Loucy (cell line): ENCODE results near the gene RCE1.

ENCODE experiments used
- H2AFZ ChIP-seq: fragments of 200-600 bp; sonication (generic); 2 replicates; pipeline ENCODE4 v1.6.0; 2016; ENCODE audit warnings: antibody characterized with exemption, mild to moderate bottlenecking, low read length, moderate library complexity
- H3F3A ChIP-seq: fragments of 200-600 bp; 2 replicates; pipeline ENCODE4 v1.6.0; 2016; ENCODE audit warnings: antibody characterized with exemption, low read depth, mild to moderate bottlenecking
- H3K27me3 ChIP-seq: fragments of 200-600 bp; sonication (generic); 2 replicates; pipeline ENCODE4 v1.6.1; 2014; ENCODE audit warnings: low read length, mild to moderate bottlenecking; ENCODE audit not compliant: insufficient read depth, poor library complexity, severe bottlenecking
- H3K36me3 ChIP-seq: fragments of 200-600 bp; sonication (generic); 2 replicates; pipeline ENCODE4 v1.6.1; 2016; ENCODE audit warnings: low read length; ENCODE audit not compliant: insufficient read depth
- H3K4me1 ChIP-seq: fragments of 200-600 bp; sonication (generic); 2 replicates; pipeline ENCODE4 v1.5.1; 2014; ENCODE audit warnings: low read length, mild to moderate bottlenecking; ENCODE audit not compliant: insufficient read depth, poor library complexity, severe bottlenecking
- H3K4me2 ChIP-seq: fragments of 200-600 bp; sonication (generic); 2 replicates; pipeline ENCODE4 v1.6.0; 2014; ENCODE audit warnings: antibody characterized with exemption, low read length, low read depth, mild to moderate bottlenecking; ENCODE audit not compliant: poor library complexity, severe bottlenecking
- H3K4me3 ChIP-seq: fragments of 200-600 bp; sonication (generic); 2 replicates; pipeline ENCODE4 v1.5.1; 2014; ENCODE audit warnings: low read length, mild to moderate bottlenecking, mixed read lengths; ENCODE audit not compliant: poor library complexity, severe bottlenecking
- H3K79me2 ChIP-seq: fragments of 200-600 bp; sonication (generic); 2 replicates; pipeline ENCODE4 v1.6.1; 2014; ENCODE audit warnings: low read length; ENCODE audit not compliant: insufficient read depth
- H3K9ac ChIP-seq: fragments of 200-600 bp; sonication (generic); 2 replicates; pipeline ENCODE4 v1.6.0; 2014; ENCODE audit warnings: mild to moderate bottlenecking, low read depth, low read length, moderate library complexity; ENCODE audit not compliant: poor library complexity, severe bottlenecking
- H3K9me2 ChIP-seq: fragments of 200-600 bp; sonication (generic); replicated peaks from 2 replicates; pipeline ENCODE4 v1.6.1; 2016; ENCODE audit warnings: low read depth, low read length, mixed read lengths
- H3K9me3 ChIP-seq: fragments of 200-600 bp; sonication (generic); 2 replicates; pipeline ENCODE4 v1.6.1; 2014; ENCODE audit warnings: mild to moderate bottlenecking, antibody characterized with exemption, low read length, low read depth; ENCODE audit not compliant: insufficient read depth
- H4K20me1 ChIP-seq: fragments of 200-600 bp; sonication (generic); 2 replicates; pipeline ENCODE4 v1.6.0; 2014; ENCODE audit warnings: antibody characterized with exemption, low read length, mild to moderate bottlenecking; ENCODE audit not compliant: insufficient read depth, poor library complexity, severe bottlenecking
- CTCF ChIP-seq: fragments of 200-600 bp; sonication (generic); conservative IDR thresholded peaks from 2 replicates; pipeline ENCODE4 v1.5.1; 2014; ENCODE audit warnings: mild to moderate bottlenecking, antibody characterized with exemption, low read length
- EZH2phosphoT487 ChIP-seq: fragments of 200-600 bp; IDR thresholded peaks from 2 replicates; pipeline ENCODE4 v1.6.1; 2018; ENCODE audit warnings: antibody characterized with exemption, mild to moderate bottlenecking, moderate library complexity, borderline replicate concordance

RCE1 gene

GRCh38 chr11:66883016-66883965 is 40.0 kb downstream of the RCE1 start:
- H3K9me3 ChIP-seq: no peaks in the 10 kb centered on the region
- H3K9me2 ChIP-seq: no peaks in the 10 kb centered on the region
- H4K20me1 ChIP-seq: no peaks in the 10 kb centered on the region
- H3K4me1 ChIP-seq: peaks cover 24% of the 10 kb centered on the region
- H2AFZ ChIP-seq: peak overlapping the region; percentile 46; the same call in 1 of the 2 replicates
- H3K9ac ChIP-seq: no peak overlapping the region
- no peak overlapping the region for H3K4me3 ChIP-seq
- no peak for TF ChIP-seq EZH2phosphoT487
- TF ChIP-seq CTCF: peak; percentile 77
- no peaks in the 10 kb centered on the region for H3K27me3 ChIP-seq
- no peaks in the 10 kb centered on the region for H3K79me2 ChIP-seq
- 0 out of 2 replicates have a peak, but pooled peaks cover 3% of the 10 kb centered on the region for H3F3A ChIP-seq
- H3K36me3 ChIP-seq: no peaks in the 10 kb centered on the region
- no peak overlapping the region for H3K4me2 ChIP-seq

GRCh38 chr11:66884443-66884842 is 41.2 kb downstream of the RCE1 start:
- Histone ChIP-seq H3K4me3 (no peak overlapping the region), H3K9me3 (no peaks in the 10 kb centered on the region), H3K27me3 (no peaks in the 10 kb centered on the region), H3K9me2 (no peaks in the 10 kb centered on the region), H4K20me1 (no peaks in the 10 kb centered on the region), H3K4me2 (no peak overlapping the region), H3K9ac (no peak overlapping the region), H2AFZ (no peak overlapping the region), H3K4me1 (peaks cover 20% of the 10 kb centered on the region), H3F3A (0 out of 2 replicates have a peak, but pooled peaks cover 3% of the 10 kb centered on the region), H3K79me2 (no peaks in the 10 kb centered on the region), H3K36me3 (no peaks in the 10 kb centered on the region)
- TF ChIP-seq EZH2phosphoT487 (no peak), CTCF (no peak)

GRCh38 chr11:66885469-66885868 is 42.2 kb downstream of the RCE1 start:
- Histone ChIP-seq H3K36me3 (no peaks in the 10 kb centered on the region), H3K4me2 (no peak overlapping the region), H3K9me3 (no peaks in the 10 kb centered on the region), H3F3A (0 out of 2 replicates have a peak, but pooled peaks cover 3% of the 10 kb centered on the region), H3K27me3 (no peaks in the 10 kb centered on the region), H2AFZ (no peak overlapping the region), H3K79me2 (no peaks in the 10 kb centered on the region), H3K9me2 (no peaks in the 10 kb centered on the region), H3K4me3 (no peak overlapping the region), H3K4me1 (peaks cover 10% of the 10 kb centered on the region), H4K20me1 (no peaks in the 10 kb centered on the region), H3K9ac (no peak overlapping the region)
- TF ChIP-seq CTCF: no peak
- TF ChIP-seq EZH2phosphoT487: no peak
